Kidney (tissue), 14 donors: ENCODE measurements around the gene P2RY2. TPM values are rescaled to one million over a fixed set of nuclear protein-coding genes. Genes with fewer than 3 reads are reported as not detected.
A peak's percentile ranks its signal among the peaks of the same experiment; 100 is the strongest.

Experiments
- DNase-seq, 5 donors: peaks; one replicate each; pipeline ENCODE4 v3.0.0-alpha.2; 2013 to 2020
- FAIRE-seq: peaks from 2 replicates; lab custom pipeline; 2012; peaks lifted over from hg19 to GRCh38; lab: Jason Lieb, UNC
- H3K27ac ChIP-seq, 2 donors: one replicate each; pipeline ENCODE4 v1.7.0; 2013; ENCODE audit warnings: low read depth in 2 of 2, low read length in 2 of 2, inconsistent platforms in 1 of 2
- H3K27me3 ChIP-seq: one replicate; pipeline ENCODE4 v1.7.1; 2013; ENCODE audit warnings: low read length, inconsistent platforms; ENCODE audit not compliant: control insufficient read depth, insufficient read depth
- H3K36me3 ChIP-seq, 3 donors: one replicate each; pipeline versions ENCODE4 v1.7.0 to v1.7.1; 2013; ENCODE audit warnings: low read length in 3 of 3, control low read depth in 1 of 3, inconsistent platforms in 1 of 3; ENCODE audit not compliant: insufficient read depth in 3 of 3, control insufficient read depth in 2 of 3
- H3K4me1 ChIP-seq, 3 donors: one replicate each; pipeline versions ENCODE4 v1.7.0 to v1.7.1; 2013; ENCODE audit warnings: low read length in 3 of 3, inconsistent platforms in 1 of 3, low read depth in 1 of 3; ENCODE audit not compliant: control insufficient read depth in 2 of 3, insufficient read depth in 2 of 3
- H3K4me3 ChIP-seq, 3 donors: one replicate each; pipeline versions ENCODE4 v1.7.0 to v1.8.1; 2013; ENCODE audit warnings: low read length in 3 of 3, control low read depth in 1 of 3, inconsistent platforms in 1 of 3
- H3K9ac ChIP-seq, 3 donors: one replicate each; pipeline versions ENCODE4 v1.7.0 to v1.7.1; 2013; ENCODE audit warnings: low read length in 3 of 3, control low read depth in 1 of 3, inconsistent platforms in 1 of 3
- H3K9me3 ChIP-seq, 3 donors: one replicate each; pipeline versions ENCODE4 v1.7.0 to v1.7.1; 2013; ENCODE audit warnings: low read length in 3 of 3, control low read depth in 1 of 3, inconsistent platforms in 1 of 3; ENCODE audit not compliant: control insufficient read depth in 2 of 3, insufficient read depth in 1 of 3
- CTCF ChIP-seq: IDR thresholded peaks from 3 replicates; pipeline ENCODE4 v1.5.1; 2012; ENCODE audit warnings: mild to moderate bottlenecking, moderate library complexity, borderline replicate concordance; ENCODE audit not compliant: insufficient read depth; ENCODE audit errors: extremely low read depth
- intact Hi-C: fragments of 100-400 bp; cut with DNase I; formaldehyde crosslinking; loops from one replicate; pipeline ENCODE4 v1.11.1; 2022
- polyA plus RNA-seq: library from polyadenylated mRNA; stranded (reverse); fragments of 350-450 nt; fragmentation: Illumina TruSeq; extraction: RNeasy Lipid Tissue Mini Kit (QIAGEN cat#74804); gene quantifications from one replicate; pipeline ENCODE4 v1.2.3, GENCODE V29; 2014; ENCODE audit warnings: low read depth, low replicate concordance; ENCODE audit not compliant: insufficient read depth
- total RNA-seq: library from RNA; stranded (reverse); fragmentation: NEBNext Ultra II Directional; extraction: Animal tissue kit (Norgen Biotek cat#: 25700); gene quantifications from one replicate; pipeline ENCODE4 v1.2.1, GENCODE V29; 2021
- donor health status: control.
- donor health status: control.
- donor health status: control.
- donor health status: control.
- donor health status: control.
- donor health status: DM: yes; HTN: yes; CAD: no.
- donor health status: Normal renal cell carcinoma (clear cell type).

The P2RY2 gene
- total and polyA plus RNA-seq, 2 donors from 2014 or later, result 1.3 to 9.7 TPM

DNA sequence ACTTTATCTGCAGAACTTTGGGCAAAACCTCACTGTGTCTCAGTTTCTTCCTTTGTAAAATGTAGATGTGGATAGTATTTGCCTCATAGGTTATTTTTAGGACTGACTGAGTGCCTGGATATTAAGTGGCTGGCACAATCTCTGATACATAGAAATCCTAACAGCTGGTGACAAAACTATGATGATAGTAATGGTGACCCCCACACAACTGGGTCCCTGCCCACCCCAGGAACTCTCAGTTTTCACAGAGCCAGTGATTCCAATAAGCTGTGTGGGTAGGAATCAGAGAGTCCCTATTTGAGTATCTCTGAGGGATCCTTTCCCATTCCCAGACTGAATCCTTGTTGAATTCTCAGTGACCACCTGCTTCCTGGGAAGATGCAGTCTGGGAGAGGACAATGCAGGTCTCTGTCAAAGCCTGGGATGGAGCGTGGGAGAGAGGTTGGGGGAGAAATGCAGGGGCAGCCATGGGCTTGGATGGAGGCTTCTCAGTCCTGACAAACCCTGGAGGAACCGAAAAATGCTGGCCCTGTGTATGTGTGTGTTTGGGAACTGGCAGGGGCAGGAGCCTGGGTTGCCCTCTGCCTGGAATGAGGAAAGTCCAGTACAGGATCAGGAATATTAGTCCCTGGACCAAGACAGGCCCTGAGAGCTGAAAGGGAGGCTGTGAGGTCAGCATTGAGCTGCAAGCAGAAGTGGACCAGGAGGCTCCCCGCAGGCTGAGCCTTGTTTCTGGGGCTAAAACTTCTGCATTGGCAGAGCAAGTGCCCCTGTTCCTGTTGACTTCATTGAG is 48.0 kb downstream of the P2RY2 start:
- no peak overlapping the region for H3K27ac ChIP-seq
- H3K9ac ChIP-seq, result no peak overlapping the region
- DNase-seq, result peak in 2 of 5 donors; percentile 6 to 24
- no peak for TF ChIP-seq CTCF
- H3K27me3 ChIP-seq, result peaks cover 4% of the 10 kb centered on the region
- peaks cover 0 to 27% (median 18%) of the 10 kb centered on the region in 3 donors for H3K4me1 ChIP-seq
- no peak for FAIRE-seq
- no peaks in the 10 kb centered on the region for H3K9me3 ChIP-seq
- intact Hi-C loops, result no loop called here
- no peaks in the 10 kb centered on the region for H3K36me3 ChIP-seq
- H3K4me3 ChIP-seq, result no peak overlapping the region

DNA sequence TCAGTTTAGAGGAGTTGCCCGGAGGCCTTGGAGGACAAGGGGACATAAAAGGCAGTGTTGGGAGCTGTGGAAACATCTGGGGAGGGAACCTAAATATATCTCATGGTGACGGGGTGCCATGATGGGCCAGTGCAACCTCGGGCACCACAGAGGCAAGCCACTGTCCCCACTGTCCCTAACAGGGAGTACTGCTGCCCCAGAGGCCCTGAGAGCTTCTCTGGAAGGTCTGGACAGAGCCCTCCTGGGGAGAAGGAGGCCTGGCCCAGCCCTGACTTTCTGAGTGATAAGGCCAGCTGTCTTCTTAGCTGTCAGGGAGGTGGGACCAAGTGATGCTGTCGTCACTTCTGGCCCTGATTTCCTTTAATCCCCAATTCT is 48.6 kb downstream of the P2RY2 start:
- no peaks in the 10 kb centered on the region for H3K36me3 ChIP-seq
- DNase-seq (peak in 1 of 5 donors; percentile 2), FAIRE-seq (no peak)
- no peak overlapping the region for H3K9ac ChIP-seq
- peaks cover 0 to 30% (median 18%) of the 10 kb centered on the region in 3 donors for H3K4me1 ChIP-seq
- H3K4me3 ChIP-seq, result no peak overlapping the region
- intact Hi-C loops, result no loop called here
- H3K27me3 ChIP-seq, result peaks cover 4% of the 10 kb centered on the region
- no peaks in the 10 kb centered on the region for H3K9me3 ChIP-seq
- TF ChIP-seq CTCF, result no peak
- H3K27ac ChIP-seq, result no peak overlapping the region

DNA sequence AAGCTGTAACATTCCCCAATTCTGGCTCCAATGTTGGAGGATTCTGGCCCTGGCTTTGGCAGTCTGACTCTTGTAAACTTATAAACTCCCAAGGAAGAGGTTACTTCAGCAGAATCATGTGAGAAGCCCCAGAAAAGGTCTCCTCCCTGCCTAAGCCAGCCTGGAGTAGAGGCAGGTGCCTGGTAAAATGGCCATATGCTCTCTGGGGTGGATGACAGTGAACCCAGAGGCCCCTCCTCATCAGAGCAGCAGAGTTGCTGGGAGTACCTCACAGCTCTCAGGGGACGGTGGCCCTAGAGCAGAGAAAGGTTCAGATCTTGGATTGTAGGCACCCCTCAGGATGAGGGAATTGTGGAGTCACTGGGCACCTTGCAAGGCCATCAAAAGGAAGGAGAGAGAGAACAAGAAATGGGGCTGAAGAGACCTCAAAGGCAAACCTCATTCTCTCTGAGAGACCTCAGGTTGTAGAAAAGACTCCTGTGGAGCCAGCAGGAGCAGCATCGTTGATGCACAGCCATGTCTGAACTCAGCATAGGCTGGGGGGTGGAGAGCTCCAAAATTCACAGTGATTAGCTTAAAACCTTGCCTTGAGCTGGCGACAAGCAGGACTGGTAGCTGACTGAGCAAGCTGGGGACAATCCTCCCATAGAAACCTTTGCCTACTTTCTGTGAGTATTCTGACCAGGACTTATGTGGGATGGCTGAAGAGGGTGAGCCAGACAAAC is 49.2 kb downstream of the P2RY2 start:
- intact Hi-C loops, result no loop called here
- no peaks in the 10 kb centered on the region for H3K36me3 ChIP-seq

More for the DNA sequence above, 49.2 kb downstream of the P2RY2 start:
- Histone ChIP-seq H3K9ac (no peak overlapping the region), H3K27ac (no peak overlapping the region), H3K9me3 (no peaks in the 10 kb centered on the region), H3K4me3 (no peak overlapping the region), H3K4me1 (peaks cover 0 to 30% (median 18%) of the 10 kb centered on the region in 3 donors), H3K27me3 (peaks cover 4% of the 10 kb centered on the region)
- no peak for FAIRE-seq
- DNase-seq, result peak in 2 of 5 donors; percentile 6 to 19
- no peak for TF ChIP-seq CTCF
